ENCODE results near the gene EDIL3.

The EDIL3 gene, protein sequence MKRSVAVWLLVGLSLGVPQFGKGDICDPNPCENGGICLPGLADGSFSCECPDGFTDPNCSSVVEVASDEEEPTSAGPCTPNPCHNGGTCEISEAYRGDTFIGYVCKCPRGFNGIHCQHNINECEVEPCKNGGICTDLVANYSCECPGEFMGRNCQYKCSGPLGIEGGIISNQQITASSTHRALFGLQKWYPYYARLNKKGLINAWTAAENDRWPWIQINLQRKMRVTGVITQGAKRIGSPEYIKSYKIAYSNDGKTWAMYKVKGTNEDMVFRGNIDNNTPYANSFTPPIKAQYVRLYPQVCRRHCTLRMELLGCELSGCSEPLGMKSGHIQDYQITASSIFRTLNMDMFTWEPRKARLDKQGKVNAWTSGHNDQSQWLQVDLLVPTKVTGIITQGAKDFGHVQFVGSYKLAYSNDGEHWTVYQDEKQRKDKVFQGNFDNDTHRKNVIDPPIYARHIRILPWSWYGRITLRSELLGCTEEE

DNA sequence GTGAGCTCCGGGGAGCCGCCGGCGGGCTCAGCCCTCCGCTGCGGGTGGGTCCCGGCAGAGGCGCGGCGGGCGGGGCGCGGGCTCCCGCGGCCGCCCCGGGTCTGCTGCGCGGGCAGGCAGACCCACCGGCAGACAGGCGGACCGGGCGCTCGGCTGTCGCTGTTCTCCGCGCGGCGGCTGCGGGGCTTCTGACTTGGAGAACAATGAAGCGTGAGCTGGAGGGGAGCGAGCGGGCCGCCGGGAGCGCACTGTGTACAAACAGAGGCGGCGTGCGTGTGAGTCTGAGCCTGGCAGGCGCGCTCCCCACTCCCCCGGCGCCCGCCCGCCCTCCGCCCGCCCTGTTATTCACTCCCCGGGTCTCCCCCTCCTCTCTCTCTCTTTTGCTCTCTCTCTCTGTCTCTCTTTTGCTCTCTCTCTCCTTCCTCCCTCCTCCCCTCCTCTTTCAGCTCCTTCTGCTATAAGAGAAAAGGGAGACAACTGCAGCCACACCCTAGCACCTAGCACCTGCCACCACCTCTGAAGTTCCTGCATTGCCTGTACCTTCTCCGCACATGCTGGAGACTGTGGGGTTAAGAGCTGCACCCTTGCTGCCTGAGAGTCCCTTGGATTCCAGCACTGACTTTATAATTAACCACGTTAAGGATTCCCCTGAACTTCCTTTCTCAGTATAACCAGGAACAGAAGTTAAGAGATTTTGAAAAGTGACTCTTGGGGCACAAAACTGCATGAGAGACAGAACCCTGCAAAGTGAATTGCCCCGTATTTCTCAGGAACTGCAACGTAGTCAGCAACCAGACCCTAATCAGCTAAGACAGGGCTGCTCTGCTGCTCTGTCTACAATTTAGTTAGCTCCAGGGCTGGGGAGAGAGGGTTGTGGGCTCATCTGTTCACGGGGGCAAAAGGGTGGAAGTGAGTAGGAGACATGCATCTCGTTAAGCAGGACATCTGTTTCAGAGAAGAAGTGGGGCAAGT lies at the start of gene EDIL3:
TSS of gene EDIL3 (minus strand) at position 277 of the 972 bp plus-strand sequence. CDS start 506 bp downstream, outside the sequence.
- CTCF ChIA-PET = no interaction called here
- POLR2A ChIA-PET = no interaction called here
- DNase-seq (ENCODE audit: extremely low spot score) = no peak
- TF ChIP-seq, protein P1, sequence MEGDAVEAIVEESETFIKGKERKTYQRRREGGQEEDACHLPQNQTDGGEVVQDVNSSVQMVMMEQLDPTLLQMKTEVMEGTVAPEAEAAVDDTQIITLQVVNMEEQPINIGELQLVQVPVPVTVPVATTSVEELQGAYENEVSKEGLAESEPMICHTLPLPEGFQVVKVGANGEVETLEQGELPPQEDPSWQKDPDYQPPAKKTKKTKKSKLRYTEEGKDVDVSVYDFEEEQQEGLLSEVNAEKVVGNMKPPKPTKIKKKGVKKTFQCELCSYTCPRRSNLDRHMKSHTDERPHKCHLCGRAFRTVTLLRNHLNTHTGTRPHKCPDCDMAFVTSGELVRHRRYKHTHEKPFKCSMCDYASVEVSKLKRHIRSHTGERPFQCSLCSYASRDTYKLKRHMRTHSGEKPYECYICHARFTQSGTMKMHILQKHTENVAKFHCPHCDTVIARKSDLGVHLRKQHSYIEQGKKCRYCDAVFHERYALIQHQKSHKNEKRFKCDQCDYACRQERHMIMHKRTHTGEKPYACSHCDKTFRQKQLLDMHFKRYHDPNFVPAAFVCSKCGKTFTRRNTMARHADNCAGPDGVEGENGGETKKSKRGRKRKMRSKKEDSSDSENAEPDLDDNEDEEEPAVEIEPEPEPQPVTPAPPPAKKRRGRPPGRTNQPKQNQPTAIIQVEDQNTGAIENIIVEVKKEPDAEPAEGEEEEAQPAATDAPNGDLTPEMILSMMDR (IDR thresholded peaks at IDR 0.05; ENCODE audit: control extremely low read depth, extremely low read depth, low read depth, missing control alignments) = no peak

DNA sequence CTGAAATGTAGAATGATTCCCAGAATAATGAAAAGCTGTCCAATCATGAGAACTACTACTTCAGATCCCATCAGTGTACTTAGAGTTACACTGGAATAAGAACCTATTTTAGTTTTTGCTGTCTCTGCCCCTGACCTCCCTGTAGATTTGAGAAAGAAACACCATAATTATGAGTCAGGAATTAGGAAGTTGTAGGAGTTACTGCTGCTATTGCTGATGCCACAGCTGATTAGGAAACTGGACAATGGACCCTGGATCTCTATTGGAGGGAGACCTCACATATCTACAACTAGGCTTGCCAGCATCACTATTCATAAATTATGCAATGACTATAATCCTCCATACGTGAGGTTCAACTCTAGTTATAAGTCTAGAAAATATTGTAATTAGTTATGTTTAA lies 48.8 kb upstream of the EDIL3 start:
- ChIA-PET POLR2A (no interaction called here), CTCF (no interaction called here)
- TF ChIP-seq, protein P1 (IDR thresholded peaks at IDR 0.05; ENCODE audit: control extremely low read depth, extremely low read depth, low read depth, missing control alignments) = no peak
- no peak for DNase-seq (ENCODE audit: extremely low spot score)

DNA sequence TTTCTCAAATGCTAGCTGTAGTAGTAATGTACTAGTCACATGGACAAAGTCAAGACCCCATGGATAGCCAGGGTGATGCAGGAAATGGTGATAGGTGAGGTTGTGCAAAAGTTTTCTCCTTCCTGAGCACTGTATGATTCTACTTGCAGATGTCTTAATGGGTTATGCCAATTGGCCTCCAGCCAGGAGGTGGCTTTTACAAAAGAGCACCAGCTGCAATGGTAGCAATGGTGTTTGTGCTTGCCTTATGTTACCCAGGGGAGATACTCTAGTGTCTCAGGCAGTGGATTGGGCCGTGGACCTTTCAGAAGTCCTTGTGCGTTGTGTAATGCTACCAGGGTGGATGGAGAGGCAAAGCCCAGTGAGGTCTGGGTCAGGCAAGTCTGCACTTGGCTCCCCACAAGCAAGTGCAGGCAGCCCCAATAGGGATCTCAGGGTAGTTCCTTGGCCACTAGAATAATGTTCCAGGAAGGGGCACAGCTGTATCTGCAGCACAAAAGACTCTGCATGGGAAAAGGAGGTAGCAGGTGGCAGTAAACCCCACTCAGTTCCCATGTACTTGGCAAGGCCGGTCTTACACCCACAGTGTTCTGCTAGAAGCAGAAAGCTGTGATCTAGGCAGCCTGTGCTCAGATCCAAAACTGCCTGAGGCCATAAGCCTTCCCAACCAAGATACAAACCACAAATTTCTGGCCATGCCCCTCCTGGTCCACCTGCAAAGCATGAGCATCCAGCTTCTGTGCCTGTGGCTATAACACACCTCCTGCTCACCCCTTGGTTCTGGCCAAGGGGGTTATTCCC lies 46.4 kb upstream of the EDIL3 start:
- ChIA-PET POLR2A (no interaction called here), CTCF (no interaction called here)
- DNase-seq (ENCODE audit: extremely low spot score) = no peak
- TF ChIP-seq, protein P1 (IDR thresholded peaks at IDR 0.05; ENCODE audit: control extremely low read depth, extremely low read depth, low read depth, missing control alignments) = no peak

DNA sequence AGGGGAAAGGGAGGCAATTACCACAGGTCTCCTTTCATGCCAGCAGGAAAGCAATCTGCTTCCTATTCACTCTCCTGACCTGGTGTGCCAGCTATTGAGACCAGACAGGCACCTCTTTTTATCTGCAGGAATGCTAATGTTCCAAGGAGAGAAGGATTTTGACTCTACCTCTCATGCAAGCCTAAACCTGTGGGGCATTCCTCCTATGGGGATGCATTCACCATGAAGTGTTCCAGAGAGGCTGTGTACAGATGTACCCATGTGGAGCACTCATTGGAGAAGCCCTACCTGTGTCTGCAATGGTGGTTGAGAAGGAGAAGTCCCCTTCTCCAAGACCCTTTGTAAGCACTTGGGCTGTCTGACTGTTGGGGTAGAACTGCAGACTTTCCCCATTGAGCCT lies 45.4 kb upstream of the EDIL3 start:
- TF ChIP-seq, protein P1 (IDR thresholded peaks at IDR 0.05; ENCODE audit: control extremely low read depth, extremely low read depth, low read depth, missing control alignments) = no peak
- ChIA-PET POLR2A (no interaction called here), CTCF (no interaction called here)
- DNase-seq (ENCODE audit: extremely low spot score) = no peak

DNA sequence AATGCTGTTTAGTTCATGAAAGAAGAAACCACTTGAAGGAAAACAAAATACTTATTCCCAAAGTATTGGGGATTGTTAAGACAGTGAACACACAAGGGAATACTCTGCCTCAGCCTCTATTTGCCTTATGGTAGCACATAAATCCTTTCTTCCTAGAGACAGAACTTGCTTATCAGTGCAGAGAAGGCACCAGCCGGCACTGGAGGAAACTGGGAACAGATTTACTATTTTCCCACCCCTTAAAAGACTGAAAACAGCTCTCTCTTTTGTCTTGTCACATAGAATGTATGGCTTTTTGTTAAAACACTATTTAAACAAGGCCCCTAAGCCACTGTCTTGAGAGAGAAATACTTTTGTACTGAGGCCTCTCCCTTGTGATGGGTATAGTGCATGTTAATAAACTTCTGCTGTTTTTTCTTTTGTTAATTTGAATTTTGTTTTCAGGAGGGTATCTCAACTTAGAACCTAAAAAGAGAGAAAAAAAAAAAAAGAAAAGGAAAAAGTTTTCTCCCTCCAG lies 40.7 kb upstream of the EDIL3 start:
- CTCF ChIA-PET = no interaction called here
- no peak for DNase-seq (ENCODE audit: extremely low spot score)
- TF ChIP-seq, protein P1 (IDR thresholded peaks at IDR 0.05; ENCODE audit: control extremely low read depth, extremely low read depth, low read depth, missing control alignments) = no peak
- POLR2A ChIA-PET = no interaction called here

DNA sequence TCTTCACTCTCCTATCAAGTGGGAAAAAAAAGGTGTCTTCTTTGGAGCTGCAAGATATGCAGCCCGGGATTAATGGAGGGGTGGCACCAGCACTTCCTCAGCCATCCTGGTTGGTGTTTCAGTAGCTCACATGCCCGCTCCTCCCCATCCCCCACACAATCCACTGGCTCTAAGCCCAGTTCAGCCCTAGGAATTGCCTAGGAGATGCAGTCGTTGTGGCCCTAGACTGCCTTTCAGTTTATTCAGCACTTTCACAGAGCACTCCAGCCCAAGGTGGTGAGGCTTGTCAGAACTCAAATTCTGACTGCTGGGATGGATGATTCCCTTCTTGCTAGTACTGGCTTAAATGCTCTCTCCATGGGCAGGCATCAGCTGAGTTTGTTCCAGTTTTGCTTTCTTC lies 35.1 kb upstream of the EDIL3 start:
- TF ChIP-seq, protein P1 (IDR thresholded peaks at IDR 0.05; ENCODE audit: control extremely low read depth, extremely low read depth, low read depth, missing control alignments) = no peak

More for the DNA sequence above, 35.1 kb upstream of the EDIL3 start:
- no peak for DNase-seq (ENCODE audit: extremely low spot score)
- POLR2A ChIA-PET = no interaction called here
- CTCF ChIA-PET = no interaction called here
